Mesothelial cell of epicardium (in vitro differentiated cells): ENCODE results near the gene U2AF1L4. TPM values are rescaled to one million over a fixed set of nuclear protein-coding genes. Genes with fewer than 3 reads are reported as not detected.

Experiments
- DNase-seq, 2 experiments: peaks; one replicate each; pipeline ENCODE4 v3.0.0; 2021; ENCODE audit warnings: low spot score in 2 of 2; ENCODE audit not compliant: unreplicated experiment in 2 of 2
- H3K27ac Mint-ChIP-seq: 2 replicates; pipeline ENCODE4 v1.8.0; 2021; ENCODE audit warnings: mixed read lengths
- H3K27me3 Mint-ChIP-seq: 2 replicates; pipeline ENCODE4 v1.8.0; 2021; ENCODE audit warnings: low read depth, mixed read lengths
- H3K36me3 Mint-ChIP-seq: 2 replicates; pipeline ENCODE4 v1.8.0; 2021; ENCODE audit warnings: mixed read lengths
- H3K4me1 Mint-ChIP-seq: 2 replicates; pipeline ENCODE4 v1.8.0; 2021; ENCODE audit warnings: mixed read lengths
- H3K4me3 Mint-ChIP-seq: 2 replicates; pipeline ENCODE4 v1.8.0; 2021; ENCODE audit warnings: mild to moderate bottlenecking, moderate library complexity, mixed read lengths
- H3K9me3 Mint-ChIP-seq: 2 replicates; pipeline ENCODE4 v1.8.0; 2021; ENCODE audit warnings: mixed read lengths
- CTCF ChIP-seq: fragments of 200-600 bp; sonication (generic); IDR thresholded peaks from one replicate; pipeline ENCODE4 v1.5.0; 2021; ENCODE audit warnings: antibody characterized with exemption; ENCODE audit not compliant: unreplicated experiment
- total RNA-seq: library from RNA; stranded (reverse); gene quantifications from 3 replicates; pipeline ENCODE4 v1.2.1, GENCODE V29; 2021

The U2AF1L4 gene
- total RNA-seq, 1 donor from 2014 or later = 42.5 TPM

GRCh38 chr19:35790981-35791813 is 46.0 kb upstream of the U2AF1L4 start:
- H3K9me3 Mint-ChIP-seq = no peaks in the 10 kb centered on the region
- no peaks in the 10 kb centered on the region for H3K36me3 Mint-ChIP-seq
- DNase-seq = no peak
- no peak overlapping the region for H3K4me3 Mint-ChIP-seq
- H3K27ac Mint-ChIP-seq = no peak overlapping the region
- no peaks in the 10 kb centered on the region for H3K4me1 Mint-ChIP-seq
- TF ChIP-seq CTCF = no peak
- H3K27me3 Mint-ChIP-seq = peaks cover 23% of the 10 kb centered on the region

- no peak overlapping the region for H3K4me3 Mint-ChIP-seq
- no peaks in the 10 kb centered on the region for H3K36me3 Mint-ChIP-seq
- H3K27me3 Mint-ChIP-seq = peaks cover 14% of the 10 kb centered on the region
- no peak overlapping the region for H3K27ac Mint-ChIP-seq
- no peak for DNase-seq
- no peaks in the 10 kb centered on the region for H3K9me3 Mint-ChIP-seq
- TF ChIP-seq CTCF = no peak
- no peaks in the 10 kb centered on the region for H3K4me1 Mint-ChIP-seq
Observed at GRCh38 chr19:35789978-35790944, 45.0 kb upstream of the U2AF1L4 start.

GRCh38 chr19:35789195-35789977 is 44.2 kb upstream of the U2AF1L4 start:
- DNase-seq = no peak
- no peak for TF ChIP-seq CTCF
- Mint-ChIP-seq H3K4me3 (no peak overlapping the region), H3K4me1 (no peaks in the 10 kb centered on the region), H3K9me3 (no peaks in the 10 kb centered on the region), H3K27me3 (peaks cover 7% of the 10 kb centered on the region), H3K27ac (no peak overlapping the region), H3K36me3 (no peaks in the 10 kb centered on the region)

GRCh38 chr19:35788205-35788960 is 43.2 kb upstream of the U2AF1L4 start:
- H3K4me1 Mint-ChIP-seq = no peaks in the 10 kb centered on the region
- no peak for DNase-seq
- H3K27ac Mint-ChIP-seq = no peak overlapping the region
- no peaks in the 10 kb centered on the region for H3K9me3 Mint-ChIP-seq
- no peak for TF ChIP-seq CTCF
- H3K4me3 Mint-ChIP-seq = no peak overlapping the region
- peaks cover 2% of the 10 kb centered on the region for H3K36me3 Mint-ChIP-seq
- H3K27me3 Mint-ChIP-seq = peaks cover 4% of the 10 kb centered on the region
